Uterus (tissue), 2 donors: ENCODE measurements around the gene FOXA3.

ENCODE experiments used
- POLR2A ChIP-seq, 2 donors: fragments of 450-650 bp; IDR thresholded peaks; one replicate each; pipeline ENCODE4 v1.6.1; 2016; ENCODE audit warnings: antibody characterized with exemption in 2 of 2, mild to moderate bottlenecking in 1 of 2, moderate library complexity in 1 of 2
- TF ChIP-seq, protein P1 (sequence below), 4 experiments: fragments of 200-600 bp in 2 of 4; fragments of 450-650 bp in 2 of 4; sonication (generic) in 2 of 4; IDR thresholded peaks; one replicate each; pipeline ENCODE4 v1.5.1; 2016 to 2019; ENCODE audit warnings: antibody characterized with exemption in 4 of 4, mild to moderate bottlenecking in 2 of 4, moderate library complexity in 1 of 4

GRCh38 chr19:45878043-45878794 lies 14.1 kb downstream of the FOXA3 start:
- TF ChIP-seq POLR2A (IDR thresholded peaks at IDR 0.05) = no peak
- TF ChIP-seq, protein P1, sequence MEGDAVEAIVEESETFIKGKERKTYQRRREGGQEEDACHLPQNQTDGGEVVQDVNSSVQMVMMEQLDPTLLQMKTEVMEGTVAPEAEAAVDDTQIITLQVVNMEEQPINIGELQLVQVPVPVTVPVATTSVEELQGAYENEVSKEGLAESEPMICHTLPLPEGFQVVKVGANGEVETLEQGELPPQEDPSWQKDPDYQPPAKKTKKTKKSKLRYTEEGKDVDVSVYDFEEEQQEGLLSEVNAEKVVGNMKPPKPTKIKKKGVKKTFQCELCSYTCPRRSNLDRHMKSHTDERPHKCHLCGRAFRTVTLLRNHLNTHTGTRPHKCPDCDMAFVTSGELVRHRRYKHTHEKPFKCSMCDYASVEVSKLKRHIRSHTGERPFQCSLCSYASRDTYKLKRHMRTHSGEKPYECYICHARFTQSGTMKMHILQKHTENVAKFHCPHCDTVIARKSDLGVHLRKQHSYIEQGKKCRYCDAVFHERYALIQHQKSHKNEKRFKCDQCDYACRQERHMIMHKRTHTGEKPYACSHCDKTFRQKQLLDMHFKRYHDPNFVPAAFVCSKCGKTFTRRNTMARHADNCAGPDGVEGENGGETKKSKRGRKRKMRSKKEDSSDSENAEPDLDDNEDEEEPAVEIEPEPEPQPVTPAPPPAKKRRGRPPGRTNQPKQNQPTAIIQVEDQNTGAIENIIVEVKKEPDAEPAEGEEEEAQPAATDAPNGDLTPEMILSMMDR (IDR thresholded peaks at IDR 0.05) = no peak
